Stimulated activated CD4-positive, alpha-beta T cell treated with anti-CD3 and anti-CD28 coated beads, TNF-alpha, amount 100 ng/mL, for 48 hours (primary cell): ENCODE results near the gene EIPR1.
"Not testable (repeated sequence)": the region's sequence is repeated elsewhere in the genome, so short reads cannot be mapped to it uniquely, and the experiment has no call there.

Source experiments
- DNase-seq, 3 donors: peaks; one replicate each; pipeline ENCODE4 v3.0.0-alpha.2; 2020; ENCODE audit warnings: low read depth in 3 of 3

EIPR1 gene

GRCh38 chr2:3287896-3288295 lies 89.7 kb downstream of the EIPR1 start:
- no peak for DNase-seq

GRCh38 chr2:3286646-3287036 lies 91.0 kb downstream of the EIPR1 start:
- not testable (repeated sequence) for DNase-seq

- no peak for DNase-seq
These were observed 91.5 kb downstream of the EIPR1 start for GRCh38 chr2:3285901-3286645.

GRCh38 chr2:3284657-3285630 lies 92.7 kb downstream of the EIPR1 start:
- DNase-seq, result no peak

GRCh38 chr2:3283876-3284656 lies 93.6 kb downstream of the EIPR1 start:
- not testable (repeated sequence) for DNase-seq

GRCh38 chr2:3283206-3283605 lies 94.4 kb downstream of the EIPR1 start:
- DNase-seq, result no peak

GRCh38 chr2:3282056-3282998 lies 95.3 kb downstream of the EIPR1 start:
- no peak for DNase-seq

- DNase-seq, result no peak
These were observed 96.7 kb downstream of the EIPR1 start for GRCh38 chr2:3280683-3281520.

GRCh38 chr2:3280197-3280596 lies 97.4 kb downstream of the EIPR1 start:
- no peak for DNase-seq

GRCh38 chr2:3279236-3279960 lies 98.2 kb downstream of the EIPR1 start:
- no peak for DNase-seq

- DNase-seq, result no peak
These were observed 98.9 kb downstream of the EIPR1 start for GRCh38 chr2:3278521-3279218.

- DNase-seq, result no peak
These were observed 99.7 kb downstream of the EIPR1 start for GRCh38 chr2:3277748-3278520.

- DNase-seq, result no peak
These were observed 100.4 kb downstream of the EIPR1 start for GRCh38 chr2:3277050-3277747.

GRCh38 chr2:3272761-3273160 lies 104.9 kb downstream of the EIPR1 start:
- DNase-seq, result no peak

- DNase-seq, result no peak
These were observed 107.5 kb downstream of the EIPR1 start for GRCh38 chr2:3270095-3270478.

GRCh38 chr2:3269425-3270094 lies 108.1 kb downstream of the EIPR1 start:
- DNase-seq, result no peak

GRCh38 chr2:3268705-3269029 lies 109.0 kb downstream of the EIPR1 start:
- no peak for DNase-seq
